HEK293 (cell line): Measurements from ENCODE around the gene UFD1.

Source experiments
- BCL11A ChIP-seq: fragments of 450-650 bp; formaldehyde crosslinking; IDR thresholded peaks from 2 replicates; pipeline ENCODE4 v1.5.1; 2016; ENCODE audit warnings: low read depth, missing biosample characterization, missing genetic modification characterization
- BCL6B ChIP-seq: fragments of 450-650 bp; formaldehyde crosslinking; IDR thresholded peaks from 2 replicates; pipeline ENCODE4 v1.5.1; 2017; ENCODE audit warnings: missing biosample characterization, missing genetic modification characterization
- GLI2 ChIP-seq: fragments of 450-650 bp; formaldehyde crosslinking; IDR thresholded peaks from 2 replicates; pipeline ENCODE4; 2017; ENCODE audit warnings: missing biosample characterization, missing genetic modification characterization, low read depth, borderline replicate concordance
- GLIS2 ChIP-seq: fragments of 450-650 bp; formaldehyde crosslinking; IDR thresholded peaks from 2 replicates; pipeline ENCODE4 v1.5.1; 2016; ENCODE audit warnings: missing biosample characterization, missing genetic modification characterization
- HOXD13 ChIP-seq: sonication (generic); formaldehyde crosslinking; IDR thresholded peaks from 2 replicates; pipeline ENCODE4 v1.8.0; 2022; ENCODE audit warnings: missing genetic modification reagents, borderline replicate concordance
- KLF7 ChIP-seq: fragments of 450-650 bp; formaldehyde crosslinking; IDR thresholded peaks from 2 replicates; pipeline ENCODE4 v1.5.1; 2016; ENCODE audit warnings: missing biosample characterization, missing genetic modification characterization, borderline replicate concordance
- OVOL3 ChIP-seq: fragments of 450-650 bp; formaldehyde crosslinking; IDR thresholded peaks from 2 replicates; pipeline ENCODE4 v1.5.1; 2016; ENCODE audit warnings: missing biosample characterization, missing genetic modification characterization
- SCRT1 ChIP-seq: fragments of 450-650 bp; formaldehyde crosslinking; IDR thresholded peaks from 2 replicates; pipeline ENCODE4 v1.5.1; 2016; ENCODE audit warnings: missing biosample characterization, missing genetic modification characterization, borderline replicate concordance
- SP3 ChIP-seq: fragments of 450-650 bp; formaldehyde crosslinking; IDR thresholded peaks from 2 replicates; pipeline ENCODE4 v1.5.1; 2016; ENCODE audit warnings: missing biosample characterization, missing genetic modification characterization
- ZFHX2 ChIP-seq: fragments of 450-650 bp; formaldehyde crosslinking; conservative IDR thresholded peaks from 2 replicates; pipeline ENCODE4 v1.5.1; 2016; ENCODE audit warnings: missing biosample characterization, missing genetic modification characterization
- ZNF140 ChIP-seq: fragments of 450-650 bp; formaldehyde crosslinking; IDR thresholded peaks from 2 replicates; pipeline ENCODE4 v1.5.1; 2016; ENCODE audit warnings: missing biosample characterization, missing genetic modification characterization
- ZNF155 ChIP-seq: fragments of 450-650 bp; formaldehyde crosslinking; IDR thresholded peaks from 2 replicates; pipeline ENCODE4 v1.5.1; 2016; ENCODE audit warnings: missing biosample characterization, missing genetic modification characterization
- ZNF16 ChIP-seq: fragments of 450-650 bp; formaldehyde crosslinking; IDR thresholded peaks from 2 replicates; pipeline ENCODE4 v1.5.1; 2016; ENCODE audit warnings: low read depth, missing biosample characterization, missing genetic modification characterization
- ZNF221 ChIP-seq: fragments of 450-650 bp; formaldehyde crosslinking; IDR thresholded peaks from 2 replicates; pipeline ENCODE4 v1.5.1; 2017; ENCODE audit warnings: missing biosample characterization, missing genetic modification characterization, borderline replicate concordance
- ZNF239 ChIP-seq: fragments of 450-650 bp; formaldehyde crosslinking; IDR thresholded peaks from 2 replicates; pipeline ENCODE4 v1.5.1; 2016; ENCODE audit warnings: missing biosample characterization, missing genetic modification characterization
- ZNF26 ChIP-seq: fragments of 450-650 bp; formaldehyde crosslinking; IDR thresholded peaks from 2 replicates; pipeline ENCODE4 v1.5.1; 2016; ENCODE audit warnings: missing biosample characterization, missing genetic modification characterization
- ZNF426 ChIP-seq: fragments of 450-650 bp; formaldehyde crosslinking; IDR thresholded peaks from 2 replicates; pipeline ENCODE4 v1.5.1; 2017; ENCODE audit warnings: missing biosample characterization, missing genetic modification characterization, mild to moderate bottlenecking, inconsistent platforms, moderate library complexity
- ZNF433 ChIP-seq: fragments of 450-650 bp; formaldehyde crosslinking; IDR thresholded peaks from 2 replicates; pipeline ENCODE4 v1.5.1; 2016; ENCODE audit warnings: missing biosample characterization, missing genetic modification characterization, low read depth
- ZNF560 ChIP-seq: fragments of 450-650 bp; formaldehyde crosslinking; IDR thresholded peaks from 2 replicates; pipeline ENCODE4 v1.5.1; 2017; ENCODE audit warnings: missing biosample characterization, missing genetic modification characterization, borderline replicate concordance
- ZNF629 ChIP-seq: fragments of 450-650 bp; formaldehyde crosslinking; IDR thresholded peaks from 2 replicates; pipeline ENCODE4 v1.5.1; 2017; ENCODE audit warnings: missing biosample characterization, missing genetic modification characterization
- ZNF639 ChIP-seq: fragments of 450-650 bp; formaldehyde crosslinking; IDR thresholded peaks from 2 replicates; pipeline ENCODE4 v1.5.1; 2016; ENCODE audit warnings: missing biosample characterization, missing genetic modification characterization
- ZNF654 ChIP-seq: fragments of 450-650 bp; formaldehyde crosslinking; IDR thresholded peaks from 2 replicates; pipeline ENCODE4 v1.5.1; 2016; ENCODE audit warnings: low read depth, missing biosample characterization, missing genetic modification characterization
- ZNF792 ChIP-seq: fragments of 450-650 bp; formaldehyde crosslinking; IDR thresholded peaks from 2 replicates; pipeline ENCODE4 v1.5.1; 2016; ENCODE audit warnings: missing biosample characterization, missing genetic modification characterization
- ZNF830 ChIP-seq: fragments of 450-650 bp; IDR thresholded peaks from 2 replicates; pipeline ENCODE4 v1.5.0; 2018; ENCODE audit warnings: missing biosample characterization, missing genetic modification characterization, low read depth, mild to moderate bottlenecking, moderate library complexity
- TF ChIP-seq, protein P1 (sequence below): fragments of 450-650 bp; formaldehyde crosslinking; IDR thresholded peaks from 2 replicates; pipeline ENCODE4 v1.5.1; 2017; ENCODE audit warnings: missing biosample characterization, missing genetic modification characterization
- TF ChIP-seq, protein P2 (sequence below): fragments of 450-650 bp; formaldehyde crosslinking; IDR thresholded peaks from 2 replicates; pipeline ENCODE4 v1.5.1; 2017; ENCODE audit warnings: missing biosample characterization, missing genetic modification characterization
- TF ChIP-seq, protein P3 (sequence below): fragments of 450-650 bp; formaldehyde crosslinking; IDR thresholded peaks from 2 replicates; pipeline ENCODE4 v1.5.1; 2016; ENCODE audit warnings: missing biosample characterization, missing genetic modification characterization, borderline replicate concordance
- TF ChIP-seq, protein P4 (sequence below): IDR thresholded peaks from 2 replicates; pipeline ENCODE4 v1.6.1; 2011; ENCODE audit warnings: mild to moderate bottlenecking, low read depth, low read length, borderline replicate concordance

UFD1 gene

GRCh38 chr22:19447330-19448075, 31.5 kb downstream of the UFD1 start, which contains the start of gene C22orf39 (continued):
- TF ChIP-seq, protein P1, sequence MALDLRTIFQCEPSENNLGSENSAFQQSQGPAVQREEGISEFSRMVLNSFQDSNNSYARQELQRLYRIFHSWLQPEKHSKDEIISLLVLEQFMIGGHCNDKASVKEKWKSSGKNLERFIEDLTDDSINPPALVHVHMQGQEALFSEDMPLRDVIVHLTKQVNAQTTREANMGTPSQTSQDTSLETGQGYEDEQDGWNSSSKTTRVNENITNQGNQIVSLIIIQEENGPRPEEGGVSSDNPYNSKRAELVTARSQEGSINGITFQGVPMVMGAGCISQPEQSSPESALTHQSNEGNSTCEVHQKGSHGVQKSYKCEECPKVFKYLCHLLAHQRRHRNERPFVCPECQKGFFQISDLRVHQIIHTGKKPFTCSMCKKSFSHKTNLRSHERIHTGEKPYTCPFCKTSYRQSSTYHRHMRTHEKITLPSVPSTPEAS (tag by site-specific recombination), result no peak
- TF ChIP-seq ZNF639 (no peak), ZNF16 (tag by site-specific recombination) (no peak), ZNF426 (tag by site-specific recombination) (no peak), ZNF26 (no peak), ZFHX2 (no peak), ZNF830 (tag by site-specific recombination) (no peak), KLF7 (tag by site-specific recombination) (no peak), ZNF629 (peak; percentile 72), GLIS2 (peak; percentile 59), BCL6B (tag by site-specific recombination) (no peak), ZNF155 (no peak), BCL11A (tag by site-specific recombination) (no peak), ZNF654 (no peak), ZNF560 (tag by site-specific recombination) (no peak), ZNF140 (tag by site-specific recombination) (no peak), HOXD13 (CRISPR knock-in tag) (no peak), OVOL3 (tag by site-specific recombination) (peak; percentile 55; the same call in 1 of the 2 replicates), ZNF792 (tag by site-specific recombination) (no peak), ZNF221 (tag by site-specific recombination) (no peak), SCRT1 (no peak), GLI2 (tag by site-specific recombination) (no peak), ZNF239 (tag by site-specific recombination) (no peak), SP3 (tag by site-specific recombination) (peak; percentile 67), ZNF433 (tag by site-specific recombination) (no peak)
- TF ChIP-seq, protein P2, sequence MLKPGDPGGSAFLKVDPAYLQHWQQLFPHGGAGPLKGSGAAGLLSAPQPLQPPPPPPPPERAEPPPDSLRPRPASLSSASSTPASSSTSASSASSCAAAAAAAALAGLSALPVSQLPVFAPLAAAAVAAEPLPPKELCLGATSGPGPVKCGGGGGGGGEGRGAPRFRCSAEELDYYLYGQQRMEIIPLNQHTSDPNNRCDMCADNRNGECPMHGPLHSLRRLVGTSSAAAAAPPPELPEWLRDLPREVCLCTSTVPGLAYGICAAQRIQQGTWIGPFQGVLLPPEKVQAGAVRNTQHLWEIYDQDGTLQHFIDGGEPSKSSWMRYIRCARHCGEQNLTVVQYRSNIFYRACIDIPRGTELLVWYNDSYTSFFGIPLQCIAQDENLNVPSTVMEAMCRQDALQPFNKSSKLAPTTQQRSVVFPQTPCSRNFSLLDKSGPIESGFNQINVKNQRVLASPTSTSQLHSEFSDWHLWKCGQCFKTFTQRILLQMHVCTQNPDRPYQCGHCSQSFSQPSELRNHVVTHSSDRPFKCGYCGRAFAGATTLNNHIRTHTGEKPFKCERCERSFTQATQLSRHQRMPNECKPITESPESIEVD (tag by site-specific recombination), result no peak
- TF ChIP-seq, protein P3, sequence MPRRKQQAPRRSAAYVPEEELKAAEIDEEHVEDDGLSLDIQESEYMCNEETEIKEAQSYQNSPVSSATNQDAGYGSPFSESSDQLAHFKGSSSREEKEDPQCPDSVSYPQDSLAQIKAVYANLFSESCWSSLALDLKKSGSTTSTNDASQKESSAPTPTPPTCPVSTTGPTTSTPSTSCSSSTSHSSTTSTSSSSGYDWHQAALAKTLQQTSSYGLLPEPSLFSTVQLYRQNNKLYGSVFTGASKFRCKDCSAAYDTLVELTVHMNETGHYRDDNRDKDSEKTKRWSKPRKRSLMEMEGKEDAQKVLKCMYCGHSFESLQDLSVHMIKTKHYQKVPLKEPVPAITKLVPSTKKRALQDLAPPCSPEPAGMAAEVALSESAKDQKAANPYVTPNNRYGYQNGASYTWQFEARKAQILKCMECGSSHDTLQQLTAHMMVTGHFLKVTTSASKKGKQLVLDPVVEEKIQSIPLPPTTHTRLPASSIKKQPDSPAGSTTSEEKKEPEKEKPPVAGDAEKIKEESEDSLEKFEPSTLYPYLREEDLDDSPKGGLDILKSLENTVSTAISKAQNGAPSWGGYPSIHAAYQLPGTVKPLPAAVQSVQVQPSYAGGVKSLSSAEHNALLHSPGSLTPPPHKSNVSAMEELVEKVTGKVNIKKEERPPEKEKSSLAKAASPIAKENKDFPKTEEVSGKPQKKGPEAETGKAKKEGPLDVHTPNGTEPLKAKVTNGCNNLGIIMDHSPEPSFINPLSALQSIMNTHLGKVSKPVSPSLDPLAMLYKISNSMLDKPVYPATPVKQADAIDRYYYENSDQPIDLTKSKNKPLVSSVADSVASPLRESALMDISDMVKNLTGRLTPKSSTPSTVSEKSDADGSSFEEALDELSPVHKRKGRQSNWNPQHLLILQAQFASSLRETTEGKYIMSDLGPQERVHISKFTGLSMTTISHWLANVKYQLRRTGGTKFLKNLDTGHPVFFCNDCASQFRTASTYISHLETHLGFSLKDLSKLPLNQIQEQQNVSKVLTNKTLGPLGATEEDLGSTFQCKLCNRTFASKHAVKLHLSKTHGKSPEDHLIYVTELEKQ (tag by site-specific recombination), result no peak
- TF ChIP-seq, protein P4, sequence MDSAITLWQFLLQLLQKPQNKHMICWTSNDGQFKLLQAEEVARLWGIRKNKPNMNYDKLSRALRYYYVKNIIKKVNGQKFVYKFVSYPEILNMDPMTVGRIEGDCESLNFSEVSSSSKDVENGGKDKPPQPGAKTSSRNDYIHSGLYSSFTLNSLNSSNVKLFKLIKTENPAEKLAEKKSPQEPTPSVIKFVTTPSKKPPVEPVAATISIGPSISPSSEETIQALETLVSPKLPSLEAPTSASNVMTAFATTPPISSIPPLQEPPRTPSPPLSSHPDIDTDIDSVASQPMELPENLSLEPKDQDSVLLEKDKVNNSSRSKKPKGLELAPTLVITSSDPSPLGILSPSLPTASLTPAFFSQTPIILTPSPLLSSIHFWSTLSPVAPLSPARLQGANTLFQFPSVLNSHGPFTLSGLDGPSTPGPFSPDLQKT, result no peak; the same call in 1 of the 2 replicates
